Left lung (tissue), 10 donors: ENCODE results near the gene WFDC1. TPM values are rescaled to one million over a fixed set of nuclear protein-coding genes. Genes with fewer than 3 reads are reported as not detected.

Experiments
- ATAC-seq: fragments of 200-7000 bp; cut with Tn5 transposase; one replicate; pipeline ENCODE4 v1.9.1; 2020; ENCODE audit warnings: moderate library complexity
- DNase-seq, 4 donors: peaks; one replicate each; pipeline ENCODE4 v3.0.0-alpha.2; 2013 to 2020
- H3K27ac ChIP-seq, 2 donors: fragments of 200-600 bp; sonication (generic) in 1 of 2; one replicate each; pipeline versions ENCODE4 v1.5.0 to v1.8.0; 2020 to 2021
- H3K27me3 ChIP-seq, 2 donors: fragments of 200-600 bp; sonication (generic) in 1 of 2; one replicate each; pipeline versions ENCODE4 v1.5.0 to v1.8.0; 2020 to 2021
- H3K36me3 ChIP-seq, 2 donors: fragments of 200-600 bp; sonication (generic) in 1 of 2; one replicate each; pipeline versions ENCODE4 v1.5.0 to v1.8.0; 2020 to 2021
- H3K4me1 ChIP-seq, 2 donors: fragments of 200-600 bp; one replicate each; pipeline ENCODE4 v1.8.0; 2021
- H3K4me3 ChIP-seq, 2 donors: fragments of 200-600 bp; sonication (generic) in 1 of 2; one replicate each; pipeline versions ENCODE4 v1.5.0 to v1.8.0; 2020 to 2021; ENCODE audit warnings: mild to moderate bottlenecking in 1 of 2
- H3K9me3 ChIP-seq, 2 donors: fragments of 200-600 bp; sonication (generic) in 1 of 2; one replicate each; pipeline versions ENCODE4 v1.5.0 to v1.8.0; 2020 to 2021
- intact Hi-C, 2 donors: fragments of 100-400 bp; cut with DNase I; formaldehyde crosslinking; loops; one replicate each; pipeline versions ENCODE4 v1.11.2 to v1.14.2; 2022
- polyA plus RNA-seq, 6 donors: library from polyadenylated mRNA; unstranded; fragments of 120-200 nt; gene quantifications; one replicate each; pipeline ENCODE4 v1.2.1, GENCODE V29; 2013; ENCODE audit not compliant: insufficient read length in 6 of 6
- total RNA-seq, 2 donors: library from RNA; stranded (reverse); fragmentation: NEBNext Ultra II Directional; extraction: Animal tissue kit (Norgen Biotek cat#: 25700); gene quantifications; one replicate each; pipeline ENCODE4 v1.2.1, GENCODE V29; 2021
- TF ChIP-seq, protein P1 (sequence below), 2 donors: fragments of 200-600 bp; sonication (generic) in 1 of 2; IDR thresholded peaks; one replicate each; pipeline versions ENCODE4 v1.5.0 to v1.8.0; 2021; ENCODE audit warnings: antibody characterized with exemption in 2 of 2
- donor health status: DM: no; HTN: yes; CAD: no.
- donor health status: DM: no; HTN: no; CAD: no.

WFDC1 gene
- total and polyA plus RNA-seq, 8 donors = 4.5 to 21.6 (median 6.9) TPM

GRCh38 chr16:84327926-84328505, 33.3 kb downstream of the WFDC1 start:
- no peaks in the 10 kb centered on the region for H3K4me1 ChIP-seq
- ATAC-seq (no peak), DNase-seq (no peak)
- TF ChIP-seq, protein P1, sequence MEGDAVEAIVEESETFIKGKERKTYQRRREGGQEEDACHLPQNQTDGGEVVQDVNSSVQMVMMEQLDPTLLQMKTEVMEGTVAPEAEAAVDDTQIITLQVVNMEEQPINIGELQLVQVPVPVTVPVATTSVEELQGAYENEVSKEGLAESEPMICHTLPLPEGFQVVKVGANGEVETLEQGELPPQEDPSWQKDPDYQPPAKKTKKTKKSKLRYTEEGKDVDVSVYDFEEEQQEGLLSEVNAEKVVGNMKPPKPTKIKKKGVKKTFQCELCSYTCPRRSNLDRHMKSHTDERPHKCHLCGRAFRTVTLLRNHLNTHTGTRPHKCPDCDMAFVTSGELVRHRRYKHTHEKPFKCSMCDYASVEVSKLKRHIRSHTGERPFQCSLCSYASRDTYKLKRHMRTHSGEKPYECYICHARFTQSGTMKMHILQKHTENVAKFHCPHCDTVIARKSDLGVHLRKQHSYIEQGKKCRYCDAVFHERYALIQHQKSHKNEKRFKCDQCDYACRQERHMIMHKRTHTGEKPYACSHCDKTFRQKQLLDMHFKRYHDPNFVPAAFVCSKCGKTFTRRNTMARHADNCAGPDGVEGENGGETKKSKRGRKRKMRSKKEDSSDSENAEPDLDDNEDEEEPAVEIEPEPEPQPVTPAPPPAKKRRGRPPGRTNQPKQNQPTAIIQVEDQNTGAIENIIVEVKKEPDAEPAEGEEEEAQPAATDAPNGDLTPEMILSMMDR (IDR thresholded peaks at IDR 0.05) = no peak
- H3K27ac ChIP-seq = no peak overlapping the region
- H3K9me3 ChIP-seq = no peaks in the 10 kb centered on the region
- H3K27me3 ChIP-seq = no peaks in the 10 kb centered on the region
- no peak overlapping the region for H3K4me3 ChIP-seq
- intact Hi-C loops = no loop called here
- H3K36me3 ChIP-seq = no peaks in the 10 kb centered on the region

GRCh38 chr16:84329016-84329415, 34.3 kb downstream of the WFDC1 start:
- Histone ChIP-seq H3K36me3 (no peaks in the 10 kb centered on the region), H3K27me3 (no peaks in the 10 kb centered on the region), H3K9me3 (no peaks in the 10 kb centered on the region), H3K27ac (no peak overlapping the region), H3K4me1 (no peaks in the 10 kb centered on the region), H3K4me3 (no peak overlapping the region)
- DNase-seq (no peak), ATAC-seq (no peak)
- intact Hi-C loops = no loop called here
- TF ChIP-seq, protein P1 (IDR thresholded peaks at IDR 0.05) = no peak

- Histone ChIP-seq H3K4me3 (no peak overlapping the region), H3K27ac (no peak overlapping the region), H3K4me1 (no peaks in the 10 kb centered on the region), H3K36me3 (no peaks in the 10 kb centered on the region), H3K9me3 (no peaks in the 10 kb centered on the region), H3K27me3 (no peaks in the 10 kb centered on the region)
- DNase-seq (no peak), ATAC-seq (no peak)
- TF ChIP-seq, protein P1 (IDR thresholded peaks at IDR 0.05) = no peak
- intact Hi-C loops = no loop called here
These were observed 35.4 kb downstream of the WFDC1 start for GRCh38 chr16:84329843-84330684.

DNA sequence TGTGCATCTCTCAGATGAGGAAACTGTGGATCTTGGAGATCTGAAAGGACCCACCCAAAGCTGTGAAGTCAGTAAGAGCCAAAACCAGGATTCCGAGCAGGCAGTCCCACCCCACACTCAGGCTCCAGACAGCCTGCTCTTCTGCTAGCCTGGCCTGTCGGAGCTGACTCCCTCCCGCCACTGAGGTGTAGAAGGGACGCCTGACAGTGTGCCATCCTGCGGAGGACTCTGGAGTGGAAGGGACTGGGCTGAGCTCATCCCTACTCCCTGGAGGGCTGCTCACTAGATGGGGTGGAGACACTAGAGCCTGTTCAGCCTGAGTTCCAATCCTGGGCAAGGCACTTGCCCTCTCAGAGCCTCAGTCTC, 36.0 kb downstream of the WFDC1 start:
- Histone ChIP-seq H3K4me1 (no peaks in the 10 kb centered on the region), H3K27me3 (no peaks in the 10 kb centered on the region), H3K4me3 (no peak overlapping the region), H3K36me3 (no peaks in the 10 kb centered on the region), H3K9me3 (no peaks in the 10 kb centered on the region), H3K27ac (no peak overlapping the region)
- DNase-seq = no peak
- TF ChIP-seq, protein P1 (IDR thresholded peaks at IDR 0.05) = no peak
- intact Hi-C loops = no loop called here
- no peak for ATAC-seq

DNA sequence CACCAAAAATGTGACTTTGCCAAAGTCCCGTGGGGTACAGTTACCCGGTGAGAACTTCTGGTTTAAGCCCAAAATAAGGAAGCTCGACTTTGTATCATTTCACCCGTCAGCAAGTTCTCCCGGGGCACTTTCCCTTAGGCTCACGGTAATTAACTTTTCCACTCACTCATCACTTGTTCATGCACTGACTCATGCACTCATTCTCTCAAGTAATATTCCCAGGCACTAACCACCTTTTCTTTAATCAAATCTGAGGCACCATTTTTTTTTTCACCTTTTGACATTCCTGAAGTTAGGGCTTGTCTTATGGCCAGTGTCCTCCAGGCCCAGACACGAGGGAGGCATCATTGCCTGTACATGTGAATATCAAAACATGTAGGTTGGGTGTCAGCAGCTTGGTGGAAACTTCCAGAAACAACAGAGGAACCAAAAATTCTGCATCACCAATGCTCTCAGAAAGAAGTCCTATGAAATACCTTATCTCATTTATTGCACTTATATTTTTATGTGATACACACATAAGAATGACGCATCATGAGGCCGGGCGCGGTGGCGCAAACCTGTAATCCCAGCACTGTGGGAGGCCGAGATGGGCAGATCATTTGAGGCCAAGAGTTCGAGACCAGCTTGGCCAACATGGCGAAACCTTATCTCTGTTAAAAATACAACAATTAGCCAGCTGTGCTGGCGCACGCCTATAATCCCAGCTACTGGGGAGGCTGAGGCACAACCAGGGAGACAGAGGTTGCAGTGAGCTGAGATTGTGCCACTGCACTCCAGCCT, 37.5 kb downstream of the WFDC1 start:
- no peak for DNase-seq
- TF ChIP-seq, protein P1 (IDR thresholded peaks at IDR 0.05) = no peak
- Histone ChIP-seq H3K4me1 (no peaks in the 10 kb centered on the region), H3K27me3 (no peaks in the 10 kb centered on the region), H3K4me3 (no peak overlapping the region), H3K9me3 (peaks cover 0 to 9% of the 10 kb centered on the region in 2 donors), H3K36me3 (no peaks in the 10 kb centered on the region), H3K27ac (no peak overlapping the region)
- intact Hi-C loops = no loop called here
- no peak for ATAC-seq
